CD4-positive, alpha-beta memory T cell (primary cell): Measurements from ENCODE around the gene SPAG6. TPM values are rescaled to one million over a fixed set of nuclear protein-coding genes. Genes with fewer than 3 reads are reported as not detected.
"Not testable (repeated sequence)": the region's sequence is repeated elsewhere in the genome, so short reads cannot be mapped to it uniquely, and the experiment has no call there.

Experiments
- CTCF ChIA-PET: fragments of 350-600 bp; sonication (Branson Sonifier 250); formaldehyde crosslinking; loops from one replicate; lab custom pipeline; 2021; ENCODE audit warnings: inconsistent platforms; ENCODE audit not compliant: partially characterized antibody; lab: Charles Lee
- POLR2A ChIA-PET: fragments of 350-600 bp; sonication (Branson Sonifier 250); formaldehyde crosslinking; loops from one replicate; lab custom pipeline; 2021; ENCODE audit not compliant: partially characterized antibody; lab: Charles Lee
- DNase-seq, 5 donors: peaks; one replicate each; pipeline versions ENCODE4 v3.0.0 to v3.0.0-alpha.2; 2020 to 2022; ENCODE audit warnings: mixed read lengths in 1 of 5
- H3K27ac ChIP-seq: one replicate; pipeline ENCODE4 v1.7.0; 2013; ENCODE audit warnings: low read depth, low read length
- H3K27me3 ChIP-seq: 2 replicates; pipeline ENCODE4 v1.7.0; 2013; ENCODE audit warnings: mild to moderate bottlenecking, low read length, moderate library complexity; ENCODE audit not compliant: insufficient read depth
- H3K36me3 ChIP-seq: 2 replicates; pipeline ENCODE4 v1.7.0; 2013; ENCODE audit warnings: mild to moderate bottlenecking, low read length, moderate library complexity; ENCODE audit not compliant: insufficient read depth
- H3K4me1 ChIP-seq: 2 replicates; pipeline ENCODE4 v1.7.0; 2013; ENCODE audit warnings: mild to moderate bottlenecking, low read length, moderate library complexity; ENCODE audit not compliant: insufficient read depth
- H3K4me3 ChIP-seq, 2 donors: one replicate each; pipeline ENCODE4 v1.7.0; 2013; ENCODE audit warnings: low read length in 2 of 2, mild to moderate bottlenecking in 1 of 2
- H3K9me3 ChIP-seq, 2 donors: one replicate each; pipeline ENCODE4 v1.7.0; 2013; ENCODE audit warnings: low read length in 2 of 2, control low read depth in 1 of 2; ENCODE audit not compliant: control insufficient read depth in 1 of 2
- H3K27ac Mint-ChIP-seq, 7 donors: one replicate each; pipeline ENCODE4 v1.8.0; 2020 to 2021; ENCODE audit warnings: mixed read lengths in 7 of 7, mild to moderate bottlenecking in 6 of 7, inconsistent platforms in 3 of 7, moderate library complexity in 3 of 7
- H3K27me3 Mint-ChIP-seq, 2 donors: one replicate each; pipeline ENCODE4 v1.8.0; 2020 to 2021; ENCODE audit warnings: mixed read lengths in 2 of 2
- H3K36me3 Mint-ChIP-seq, 2 donors: one replicate each; pipeline ENCODE4 v1.8.0; 2020 to 2021; ENCODE audit warnings: mixed read lengths in 2 of 2, inconsistent platforms in 1 of 2, mild to moderate bottlenecking in 1 of 2
- H3K4me1 Mint-ChIP-seq, 4 donors: one replicate each; pipeline ENCODE4 v1.8.0; 2020 to 2021; ENCODE audit warnings: mixed read lengths in 4 of 4, mild to moderate bottlenecking in 1 of 4
- H3K4me3 Mint-ChIP-seq, 8 donors: one replicate each; pipeline ENCODE4 v1.8.0; 2020 to 2021; ENCODE audit warnings: mixed read lengths in 8 of 8, mild to moderate bottlenecking in 7 of 8, moderate library complexity in 6 of 8, inconsistent platforms in 3 of 8
- H3K9me3 Mint-ChIP-seq, 8 donors: one replicate each; pipeline ENCODE4 v1.8.0; 2020 to 2021; ENCODE audit warnings: mixed read lengths in 8 of 8, mild to moderate bottlenecking in 5 of 8, inconsistent platforms in 3 of 8, moderate library complexity in 1 of 8
- intact Hi-C: fragments of 100-400 bp; cut with micrococcal nuclease; formaldehyde crosslinking; loops from one replicate; pipeline ENCODE4 v1.15.1; 2023
- polyA plus RNA-seq, 2 donors: library from polyadenylated mRNA; unstranded; fragments of 300-500 nt; fragmentation: Illumina TruSeq; gene quantifications; one replicate each; pipeline ENCODE4 v1.2.3, GENCODE V29; 2021
- total RNA-seq, 2 experiments: library from RNA; stranded (reverse); gene quantifications; one replicate each; pipeline ENCODE4 v1.2.3, GENCODE V29; 2021

Gene SPAG6
- total and polyA plus RNA-seq, 4 experiments from 2014 or later, result not detected

- no peaks in the 10 kb centered on the region for H3K36me3 Mint-ChIP-seq
- DNase-seq, result no peak
- no peaks in the 10 kb centered on the region for H3K9me3 Mint-ChIP-seq
- Histone ChIP-seq H3K27ac (no peak overlapping the region), H3K9me3 (no peaks in the 10 kb centered on the region), H3K36me3 (no peaks in the 10 kb centered on the region), H3K27me3 (no peaks in the 10 kb centered on the region), H3K4me1 (no peaks in the 10 kb centered on the region), H3K4me3 (no peak overlapping the region)
- no peak overlapping the region for H3K27ac Mint-ChIP-seq
- H3K4me1 Mint-ChIP-seq, result no peaks in the 10 kb centered on the region
- peaks cover under 1 to 2% of the 10 kb centered on the region in 2 donors for H3K27me3 Mint-ChIP-seq
- ChIA-PET POLR2A (interaction anchor here (1.2 kb wide), 1 partner anchor 81 kb away, joined by 3 read pairs; no protein-coding TSS in a partner anchor), CTCF (no interaction called here)
- no peak overlapping the region for H3K4me3 Mint-ChIP-seq
- intact Hi-C loops, result no loop called here
Measured at GRCh38 chr10:22356324-22356873, 11.1 kb downstream of the SPAG6 start.

GRCh38 chr10:22357770-22358169 is 12.5 kb downstream of the SPAG6 start:
- H3K27ac ChIP-seq, H3K9me3 ChIP-seq, H3K27me3 Mint-ChIP-seq, H3K4me1 ChIP-seq, H3K9me3 Mint-ChIP-seq, H3K4me1 Mint-ChIP-seq, DNase-seq, H3K4me3 Mint-ChIP-seq, POLR2A ChIA-PET, intact Hi-C loops, H3K36me3 ChIP-seq, H3K4me3 ChIP-seq, CTCF ChIA-PET, H3K27me3 ChIP-seq, H3K36me3 Mint-ChIP-seq, H3K27ac Mint-ChIP-seq: not testable (repeated sequence)

- Mint-ChIP-seq H3K9me3 (no peaks in the 10 kb centered on the region), H3K27me3 (peaks cover 1 to 10% of the 10 kb centered on the region in 2 donors), H3K27ac (no peak overlapping the region), H3K36me3 (no peaks in the 10 kb centered on the region), H3K4me1 (peaks cover 0 to 3% (median 0%) of the 10 kb centered on the region in 4 donors), H3K4me3 (no peak overlapping the region)
- H3K4me1 ChIP-seq, result no peaks in the 10 kb centered on the region
- H3K27ac ChIP-seq, result no peak overlapping the region
- no peak for DNase-seq
- POLR2A ChIA-PET, result no interaction called here
- no peak overlapping the region for H3K4me3 ChIP-seq
- H3K27me3 ChIP-seq, result no peaks in the 10 kb centered on the region
- no peaks in the 10 kb centered on the region for H3K9me3 ChIP-seq
- no peaks in the 10 kb centered on the region for H3K36me3 ChIP-seq
- intact Hi-C loops, result no loop called here
- CTCF ChIA-PET, result no interaction called here
Measured at GRCh38 chr10:22363305-22363704, 18.0 kb downstream of the SPAG6 start.

GRCh38 chr10:22364407-22365140 is 19.3 kb downstream of the SPAG6 start:
- no peaks in the 10 kb centered on the region for H3K9me3 ChIP-seq
- no peak overlapping the region for H3K4me3 ChIP-seq
- Mint-ChIP-seq H3K27me3 (peaks cover 1 to 10% of the 10 kb centered on the region in 2 donors), H3K36me3 (no peaks in the 10 kb centered on the region), H3K4me3 (no peak overlapping the region), H3K27ac (no peak overlapping the region), H3K9me3 (no peaks in the 10 kb centered on the region), H3K4me1 (peaks cover 0 to 3% (median under 1%) of the 10 kb centered on the region in 4 donors)
- DNase-seq, result no peak
- no peaks in the 10 kb centered on the region for H3K27me3 ChIP-seq
- no peaks in the 10 kb centered on the region for H3K4me1 ChIP-seq
- no peak overlapping the region for H3K27ac ChIP-seq
- intact Hi-C loops, result no loop called here
- ChIA-PET POLR2A (no interaction called here), CTCF (no interaction called here)
- no peaks in the 10 kb centered on the region for H3K36me3 ChIP-seq

GRCh38 chr10:22365233-22365632 is 19.9 kb downstream of the SPAG6 start:
- Histone ChIP-seq H3K27me3 (no peaks in the 10 kb centered on the region), H3K27ac (no peak overlapping the region), H3K9me3 (no peaks in the 10 kb centered on the region), H3K4me3 (no peak overlapping the region), H3K36me3 (no peaks in the 10 kb centered on the region), H3K4me1 (peaks cover 2% of the 10 kb centered on the region)
- H3K4me3 Mint-ChIP-seq, result peak overlapping the region in 1 of 8 donors; percentile 66
- intact Hi-C loops, result no loop called here
- ChIA-PET POLR2A (interaction anchor here (1.0 kb wide), 1 partner anchor 49 kb away, joined by 3 read pairs; the partner anchor contains the start of gene COMMD3), CTCF (no interaction called here)
- peaks cover 1 to 10% of the 10 kb centered on the region in 2 donors for H3K27me3 Mint-ChIP-seq
- H3K9me3 Mint-ChIP-seq, result no peaks in the 10 kb centered on the region
- no peaks in the 10 kb centered on the region for H3K36me3 Mint-ChIP-seq
- H3K4me1 Mint-ChIP-seq, result peaks cover 0 to 5% (median 3%) of the 10 kb centered on the region in 4 donors
- no peak for DNase-seq
- H3K27ac Mint-ChIP-seq, result no peak overlapping the region

GRCh38 chr10:22365644-22366434 is 20.5 kb downstream of the SPAG6 start:
- H3K9me3 ChIP-seq, result no peaks in the 10 kb centered on the region
- H3K27ac ChIP-seq, result no peak overlapping the region
- Mint-ChIP-seq H3K4me1 (peaks cover 0 to 6% (median 5%) of the 10 kb centered on the region in 4 donors), H3K9me3 (no peaks in the 10 kb centered on the region), H3K36me3 (no peaks in the 10 kb centered on the region), H3K27me3 (peaks cover 1 to 10% of the 10 kb centered on the region in 2 donors), H3K27ac (no peak overlapping the region), H3K4me3 (no peak overlapping the region)
- intact Hi-C loops, result no loop called here
- DNase-seq, result no peak
- no peak overlapping the region for H3K4me3 ChIP-seq
- ChIA-PET POLR2A (interaction anchor here (1.0 kb wide), 1 partner anchor 50 kb away, joined by 3 read pairs; the partner anchor contains the start of gene COMMD3), CTCF (no interaction called here)
- H3K27me3 ChIP-seq, result no peaks in the 10 kb centered on the region
- H3K4me1 ChIP-seq, result peaks cover 4% of the 10 kb centered on the region
- H3K36me3 ChIP-seq, result no peaks in the 10 kb centered on the region

GRCh38 chr10:22366435-22366703 is 21.1 kb downstream of the SPAG6 start:
- Mint-ChIP-seq H3K36me3 (no peaks in the 10 kb centered on the region), H3K9me3 (no peaks in the 10 kb centered on the region), H3K27ac (no peak overlapping the region), H3K4me3 (no peak overlapping the region), H3K4me1 (peaks cover 0 to 6% (median 5%) of the 10 kb centered on the region in 4 donors), H3K27me3 (peaks cover 1 to 10% of the 10 kb centered on the region in 2 donors)
- Histone ChIP-seq H3K36me3 (no peaks in the 10 kb centered on the region), H3K27me3 (no peaks in the 10 kb centered on the region), H3K9me3 (no peaks in the 10 kb centered on the region), H3K4me1 (peaks cover 4% of the 10 kb centered on the region), H3K27ac (no peak overlapping the region), H3K4me3 (no peak overlapping the region)
- POLR2A ChIA-PET, result interaction anchor here (1.0 kb wide), 1 partner anchor 50 kb away, joined by 3 read pairs; the partner anchor contains the start of gene COMMD3
- DNase-seq, result no peak
- intact Hi-C loops, result no loop called here
- CTCF ChIA-PET, result no interaction called here
